Fibroblast of skin of right quadriceps (primary cell): ENCODE results near the gene OXCT1.

ENCODE experiments used
- DNase-seq: peaks from one replicate; pipeline ENCODE4 v3.0.0-alpha.2; 2013

OXCT1 gene

DNA sequence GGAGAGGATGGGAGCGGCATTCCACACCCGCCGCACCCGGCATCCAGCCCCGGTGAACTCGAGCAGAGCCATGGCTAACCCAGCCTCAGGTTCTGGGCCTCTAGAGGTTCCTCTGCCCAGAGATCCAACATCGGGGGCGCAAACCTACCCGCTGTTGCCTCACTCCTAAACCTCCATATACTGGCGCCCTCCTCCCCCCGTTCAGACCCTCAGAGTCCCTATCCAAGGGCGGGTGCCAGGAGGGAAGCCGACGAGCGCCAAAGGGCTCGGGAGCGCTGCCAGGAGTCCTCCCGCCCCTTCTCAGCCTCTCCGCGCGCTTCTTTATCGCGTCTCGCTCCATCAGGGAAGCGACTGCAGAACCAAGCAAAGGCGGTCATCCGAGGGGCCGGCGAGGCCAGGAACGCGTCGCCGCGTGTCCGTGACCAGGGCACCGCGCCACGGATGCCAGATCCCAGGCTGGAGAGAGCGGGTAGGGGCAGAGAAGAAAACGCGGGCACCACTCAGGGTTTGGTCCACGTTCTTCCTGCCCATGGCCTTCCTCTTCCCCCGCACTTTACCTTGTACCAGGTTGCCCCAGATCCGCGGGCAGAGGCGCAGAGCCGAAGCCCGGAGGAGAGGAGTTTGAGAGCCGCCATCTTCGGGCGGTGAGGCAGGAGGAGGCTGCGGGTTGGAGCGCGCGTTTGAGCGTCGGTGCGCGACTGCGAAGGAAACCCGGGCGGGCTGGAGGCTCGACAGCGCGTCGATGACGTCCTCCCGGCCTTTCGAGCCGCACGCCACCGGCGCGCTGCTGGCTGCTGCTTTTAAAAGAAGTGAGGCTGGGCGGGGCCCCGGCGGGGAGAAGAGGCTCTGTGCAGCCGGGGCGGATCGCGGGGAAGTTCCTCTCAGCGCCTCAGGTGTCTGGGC, at the start of gene OXCT1:
Gene OXCT1, minus strand, starts transcription at position 702 of the 903 bp plus-strand sequence. Its CDS starts 67 bp downstream, at position 635.
- peak; percentile 83 for DNase-seq

DNA sequence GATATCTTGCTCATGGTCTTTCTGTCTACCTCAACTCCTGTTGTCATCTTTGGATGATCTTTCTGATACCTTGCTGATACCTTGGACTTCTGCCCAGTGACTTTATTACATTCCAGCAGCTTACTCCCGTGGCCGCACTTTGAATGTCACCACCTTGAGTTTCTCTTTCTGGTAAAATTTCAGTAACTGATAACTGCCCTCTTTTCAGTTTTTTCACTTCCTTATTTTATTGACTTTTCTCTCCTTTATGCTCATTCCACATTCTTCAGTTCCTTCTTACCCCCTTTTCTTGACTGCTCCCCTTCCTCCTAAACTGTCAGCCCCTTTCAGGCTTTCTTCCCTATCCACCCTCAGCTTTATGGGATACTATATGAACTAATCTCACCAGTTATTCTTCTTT, 47.9 kb upstream of the OXCT1 start:
- no peak for DNase-seq

DNA sequence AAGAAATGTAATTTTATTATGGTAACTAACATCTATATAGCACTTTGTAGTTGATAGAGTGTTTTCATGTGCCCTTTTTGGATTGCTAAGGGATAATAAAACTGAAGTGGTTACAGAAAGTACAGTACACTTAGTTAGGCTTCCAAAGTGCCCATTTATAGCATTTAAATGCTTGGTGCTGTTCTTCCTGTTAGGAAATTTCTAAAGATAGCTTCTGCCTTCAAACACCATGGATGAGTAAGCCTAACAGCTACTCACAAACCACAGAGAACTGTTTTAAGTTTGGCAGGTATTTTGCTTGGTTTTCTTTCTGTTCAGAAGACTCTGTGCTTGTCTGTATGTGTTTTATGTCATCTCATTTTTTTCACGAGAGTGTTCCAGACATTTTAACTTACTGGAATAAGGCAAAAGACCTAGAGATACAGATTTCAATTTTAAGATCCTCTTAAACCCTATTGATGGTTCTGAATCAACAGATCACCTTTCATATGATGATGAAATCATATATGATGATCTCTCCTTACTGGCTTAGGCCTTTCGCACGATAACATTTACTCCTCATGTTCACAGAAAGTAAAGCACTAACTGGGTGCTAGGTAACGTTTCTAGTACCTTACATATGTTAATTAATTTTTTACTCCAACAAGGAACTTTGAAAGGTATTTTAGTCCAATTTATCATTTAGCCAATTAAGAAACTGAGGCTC, 38.3 kb upstream of the OXCT1 start:
- peak; percentile 58 for DNase-seq

DNA sequence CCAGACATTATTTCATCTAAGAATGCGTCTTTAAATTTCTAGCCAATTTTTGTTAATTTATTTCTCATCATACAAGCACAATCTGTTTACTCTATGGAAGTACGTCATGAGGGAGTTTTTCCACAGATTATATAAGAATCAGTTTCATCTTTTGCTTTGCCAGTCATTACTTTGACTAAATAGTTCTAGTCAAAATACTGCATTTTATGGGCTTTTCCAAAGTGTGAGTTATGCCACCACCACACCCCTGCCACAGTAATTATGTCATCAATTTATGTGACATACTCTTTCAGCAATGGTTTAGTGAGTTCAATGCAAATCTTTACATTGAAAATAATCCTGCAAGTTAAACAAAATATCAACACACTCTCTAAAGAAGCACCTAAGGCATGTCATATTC, 35.9 kb upstream of the OXCT1 start:
- DNase-seq: no peak

GRCh38 chr5:41903892-41904799, 33.9 kb upstream of the OXCT1 start, which contains the start of gene RIMOC1:
Gene RIMOC1 (plus strand): TSS chr5:41904344. CDS start chr5:41904368, 24 bp downstream.
- peak; percentile 99 for DNase-seq

GRCh38 chr5:41903382-41903891, 33.2 kb upstream of the OXCT1 start:
- no peak for DNase-seq

- DNase-seq: no peak
These were observed 26.0 kb upstream of the OXCT1 start for GRCh38 chr5:41896230-41896629.

DNA sequence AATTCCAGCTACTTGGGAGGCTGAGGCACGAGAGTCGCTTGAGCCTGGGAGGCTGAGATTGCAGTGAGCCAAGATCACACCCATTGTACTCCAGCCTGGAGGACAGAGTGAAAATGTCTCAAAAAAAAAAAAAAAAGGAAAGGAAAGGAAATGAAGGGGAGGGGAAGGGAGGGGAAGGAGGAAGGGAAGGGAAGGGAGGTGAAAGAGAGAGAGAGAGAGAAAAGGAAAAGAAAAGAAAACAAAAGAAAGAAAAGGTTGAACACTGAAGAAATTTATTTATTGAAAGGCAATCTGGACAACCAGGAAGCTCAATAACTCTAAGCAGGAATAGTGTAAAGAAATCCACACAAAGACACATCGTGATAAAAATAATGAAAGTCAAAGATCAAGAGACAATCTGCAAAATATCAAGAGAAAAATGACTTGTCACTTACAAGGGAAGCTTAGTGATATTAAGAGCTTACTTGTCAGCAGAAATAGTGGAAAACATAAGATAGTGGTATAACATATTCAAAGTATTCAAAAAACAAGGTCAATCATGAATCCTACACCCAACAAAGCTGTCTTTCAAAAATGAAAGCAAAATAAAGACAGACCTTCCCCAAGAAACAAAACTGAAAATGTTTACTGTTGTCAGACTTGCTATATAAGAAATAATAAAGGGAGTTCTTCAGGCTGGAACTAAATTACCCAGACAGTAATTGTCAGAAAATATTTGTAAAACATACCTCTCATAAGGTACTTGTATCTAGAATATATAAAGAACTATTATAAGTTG, 23.0 kb upstream of the OXCT1 start:
- no peak for DNase-seq

GRCh38 chr5:41892031-41892430, 21.8 kb upstream of the OXCT1 start:
- DNase-seq: no peak

GRCh38 chr5:41891066-41891707, 21.0 kb upstream of the OXCT1 start:
- no peak for DNase-seq

DNA sequence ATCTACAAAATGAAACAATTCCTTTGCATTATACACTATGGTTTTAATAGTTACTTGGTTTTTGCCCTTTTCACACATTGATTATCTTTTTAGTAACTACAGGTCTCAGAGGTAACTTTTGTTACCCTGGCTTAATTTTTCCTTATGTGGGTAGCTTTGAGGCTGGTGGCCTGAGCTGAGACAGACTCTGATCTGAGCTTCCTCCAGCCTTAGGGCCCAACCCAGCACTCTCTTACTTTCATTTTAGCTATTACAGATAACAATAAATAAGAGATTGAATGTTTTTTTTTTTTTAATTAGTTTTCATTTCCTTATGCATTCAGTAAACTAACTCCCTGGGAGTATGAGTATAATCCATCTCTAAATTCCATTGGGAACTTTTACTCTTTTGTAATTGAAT, 15.1 kb upstream of the OXCT1 start:
- no peak for DNase-seq

DNA sequence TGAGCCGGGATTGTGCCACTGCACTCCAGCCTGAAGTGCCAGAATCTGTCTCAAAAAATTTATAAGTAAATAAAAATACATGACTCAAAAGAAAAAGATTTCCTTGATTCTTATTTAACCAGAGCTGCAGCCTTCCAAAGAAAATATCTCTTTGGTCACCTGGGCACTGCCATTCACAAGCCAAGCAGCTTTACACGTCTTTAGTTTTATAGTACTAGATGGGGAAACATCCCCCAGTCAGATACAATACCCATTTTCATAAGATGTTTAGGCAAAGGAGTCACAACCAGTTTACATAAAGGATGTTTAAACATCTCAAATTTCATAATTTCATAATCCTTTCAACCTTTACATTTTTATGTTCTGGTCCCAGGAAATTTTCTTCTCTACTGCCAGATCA, 13.7 kb upstream of the OXCT1 start:
- DNase-seq: no peak

DNA sequence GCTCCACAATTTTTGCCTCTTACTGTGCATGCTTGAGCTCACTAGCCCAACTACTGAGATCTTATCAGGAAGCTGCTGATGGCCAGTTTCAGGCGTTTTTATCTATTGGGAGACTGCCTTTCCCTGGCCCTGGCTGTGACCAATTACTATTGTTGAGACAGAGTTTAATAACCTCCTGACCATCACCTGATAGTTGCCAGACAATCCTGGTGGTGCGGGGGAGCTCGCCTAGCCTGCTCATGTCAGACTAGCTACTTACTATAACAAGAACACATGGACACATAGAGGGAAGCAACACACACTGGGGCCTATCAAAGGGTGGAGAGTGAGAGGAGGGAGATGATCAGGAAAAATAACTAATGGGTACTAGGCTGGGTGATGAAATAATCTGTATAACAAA, 13.0 kb upstream of the OXCT1 start:
- DNase-seq: no peak

DNA sequence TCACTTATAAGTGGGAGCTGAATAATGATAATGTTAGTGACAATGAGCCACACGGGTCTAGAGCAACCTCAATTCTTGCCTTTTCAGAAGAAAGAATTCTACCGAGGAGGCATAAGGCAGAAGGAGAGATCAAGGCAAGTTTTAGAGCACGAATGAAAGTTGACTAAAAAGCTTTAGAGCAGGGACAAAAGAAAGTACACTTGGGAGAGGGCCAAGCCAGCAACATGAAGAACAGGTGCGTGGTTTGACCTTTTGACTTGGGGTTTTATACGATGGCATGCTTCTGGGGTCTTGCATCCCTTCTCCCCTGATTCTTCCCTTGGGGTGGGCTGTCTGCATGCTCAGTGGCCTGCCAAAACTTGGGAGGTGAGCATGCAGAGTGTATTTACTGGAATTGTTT, 12.5 kb upstream of the OXCT1 start:
- no peak for DNase-seq

DNA sequence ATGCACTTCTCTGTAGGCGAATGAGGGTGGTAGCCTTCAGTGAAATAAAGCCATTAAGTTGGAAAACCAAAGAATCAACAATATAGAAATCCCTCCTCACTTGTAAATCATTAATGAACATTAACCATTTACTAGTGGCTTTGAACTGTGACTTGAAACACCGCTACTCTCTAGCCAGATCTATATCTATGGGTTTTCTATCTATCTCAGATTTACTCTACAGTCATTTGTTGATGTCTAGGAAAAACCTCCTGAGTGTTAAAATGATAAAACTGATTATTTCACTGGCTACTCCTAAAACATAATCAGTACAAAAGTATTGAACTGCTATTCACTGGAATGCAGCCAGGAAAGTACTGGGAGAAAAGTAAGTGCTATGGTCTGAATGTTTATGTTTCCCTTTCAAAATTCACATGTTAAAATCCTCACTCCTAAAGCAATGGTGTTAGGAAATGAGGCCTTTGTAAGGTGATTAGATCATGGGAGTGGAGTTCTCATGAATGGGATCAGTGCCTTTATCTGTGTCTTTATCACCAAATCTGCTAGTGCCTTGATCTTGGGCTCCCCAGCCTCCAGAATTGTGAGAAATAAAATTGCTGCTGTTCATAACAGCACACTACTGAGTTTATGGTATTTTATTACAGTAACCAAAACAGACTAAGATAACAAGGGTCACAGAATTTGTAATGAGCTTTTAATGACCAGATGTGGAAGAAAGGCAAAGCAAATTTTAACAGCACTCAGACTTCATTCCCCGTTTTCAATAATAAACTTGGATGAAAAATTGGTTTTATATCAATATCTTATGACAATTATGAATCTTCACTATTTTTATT, 8.6 kb upstream of the OXCT1 start:
- no peak for DNase-seq

- DNase-seq: no peak
These were observed 7.9 kb upstream of the OXCT1 start for GRCh38 chr5:41878173-41878572.

- DNase-seq: no peak
These were observed 7.2 kb upstream of the OXCT1 start for GRCh38 chr5:41877408-41877807.

GRCh38 chr5:41876678-41877077, 6.5 kb upstream of the OXCT1 start:
- DNase-seq: no peak

DNA sequence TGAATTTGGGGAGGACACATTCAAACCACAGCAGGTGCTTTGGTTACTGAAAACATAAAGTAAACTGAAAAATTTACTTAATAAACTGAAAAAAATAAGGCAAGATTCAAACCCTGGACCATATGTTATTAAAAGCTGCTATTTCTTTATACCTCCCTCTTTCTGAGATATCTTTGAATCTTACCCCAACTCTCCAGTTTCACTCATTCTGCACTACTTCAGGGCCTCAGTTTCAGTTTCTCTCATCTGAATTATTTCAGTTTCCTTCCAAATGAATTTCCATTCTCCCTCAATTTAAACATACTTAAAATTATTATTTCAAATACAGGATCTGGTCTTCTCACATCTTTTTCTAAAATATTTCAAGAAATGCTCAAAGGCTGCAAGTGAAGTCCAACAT, 4.9 kb upstream of the OXCT1 start:
- no peak for DNase-seq

DNA sequence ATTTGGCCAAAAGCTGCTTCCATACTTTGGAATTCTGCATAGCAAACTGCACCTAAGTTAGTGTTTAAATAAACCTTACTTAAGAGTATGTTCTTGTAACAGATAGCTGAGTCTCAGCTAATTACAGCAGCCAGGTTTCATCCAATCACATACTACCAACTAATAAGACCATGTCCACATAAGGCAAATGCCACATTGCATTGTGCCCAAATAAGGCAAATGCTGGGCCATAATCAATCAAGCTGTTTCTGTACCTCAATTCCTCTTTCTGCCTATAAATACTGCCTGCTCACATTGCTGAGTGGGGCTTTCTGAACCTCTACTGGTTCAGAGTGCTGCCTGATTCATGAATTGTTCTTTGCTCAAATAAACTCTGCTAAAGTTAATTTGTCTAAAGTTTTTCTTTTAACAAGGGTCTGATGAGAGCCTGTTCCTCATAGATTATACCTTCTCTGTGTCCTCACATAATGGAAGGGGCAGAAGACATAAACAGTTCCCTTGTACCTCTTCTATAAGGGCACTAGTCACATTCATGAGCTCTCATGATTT, 4.4 kb upstream of the OXCT1 start:
- DNase-seq: no peak
